HL-60/S4 treated with phorbol 12-myristate 13-acetate at 8.2 ng/mL for 4 days and 3 days (cell line): Measurements from ENCODE around the gene KCNMA1.

ENCODE experiments used
- in situ Hi-C: fragments of 300-500 bp; cut with MboI; formaldehyde crosslinking; loops from 2 replicates; pipeline ENCODE4 v1.15.0; 2022; ENCODE audit warnings: low sequenced_read_pairs

The KCNMA1 gene

GRCh38 chr10:77081481-77081891 is 556.1 kb downstream of the KCNMA1 start:
- in situ Hi-C loops: no loop called here

GRCh38 chr10:77080361-77081027 is 557.1 kb downstream of the KCNMA1 start:
- in situ Hi-C loops: no loop called here

- in situ Hi-C loops: no loop called here
Observed at GRCh38 chr10:77079592-77080300, 557.9 kb downstream of the KCNMA1 start.

GRCh38 chr10:77077316-77077945 is 560.2 kb downstream of the KCNMA1 start:
- in situ Hi-C loops: no loop called here

GRCh38 chr10:77075926-77076325 is 561.7 kb downstream of the KCNMA1 start:
- in situ Hi-C loops: no loop called here

- in situ Hi-C loops: no loop called here
Observed at GRCh38 chr10:77074104-77074624, 563.4 kb downstream of the KCNMA1 start.

GRCh38 chr10:77073663-77073960 is 564.0 kb downstream of the KCNMA1 start:
- in situ Hi-C loops: no loop called here

GRCh38 chr10:77072836-77073662 is 564.6 kb downstream of the KCNMA1 start:
- in situ Hi-C loops: no loop called here

GRCh38 chr10:77072361-77072835 is 565.2 kb downstream of the KCNMA1 start:
- in situ Hi-C loops: no loop called here

- in situ Hi-C loops: no loop called here
Observed at GRCh38 chr10:77071956-77072355, 565.7 kb downstream of the KCNMA1 start.

- in situ Hi-C loops: no loop called here
Observed at GRCh38 chr10:77071001-77071511, 566.6 kb downstream of the KCNMA1 start.

- in situ Hi-C loops: no loop called here
Observed at GRCh38 chr10:77070346-77070745, 567.3 kb downstream of the KCNMA1 start.

GRCh38 chr10:77068969-77069368 is 568.6 kb downstream of the KCNMA1 start:
- in situ Hi-C loops: no loop called here

- in situ Hi-C loops: no loop called here
Observed at GRCh38 chr10:77068272-77068671, 569.3 kb downstream of the KCNMA1 start.

GRCh38 chr10:77062381-77062780 is 575.2 kb downstream of the KCNMA1 start:
- in situ Hi-C loops: no loop called here

- in situ Hi-C loops: no loop called here
Observed at GRCh38 chr10:77060913-77061312, 576.7 kb downstream of the KCNMA1 start.

- in situ Hi-C loops: no loop called here
Observed at GRCh38 chr10:77056650-77057049, 581.0 kb downstream of the KCNMA1 start.

GRCh38 chr10:77052593-77052992 is 585.0 kb downstream of the KCNMA1 start:
- in situ Hi-C loops: no loop called here

GRCh38 chr10:77051837-77052236 is 585.8 kb downstream of the KCNMA1 start:
- in situ Hi-C loops: no loop called here

- in situ Hi-C loops: no loop called here
Observed at GRCh38 chr10:77049896-77050295, 587.7 kb downstream of the KCNMA1 start.

GRCh38 chr10:77049146-77049545 is 588.5 kb downstream of the KCNMA1 start:
- in situ Hi-C loops: no loop called here
